Inflammatory macrophage (primary cell): ENCODE data around the gene KIRREL2.
A peak's percentile ranks its signal among the peaks of the same experiment; 100 is the strongest.
"Not testable (repeated sequence)": the region's sequence is repeated elsewhere in the genome, so short reads cannot be mapped to it uniquely, and the experiment has no call there.

Experiments
- DNase-seq, 2 donors: peaks; one replicate each; pipeline ENCODE4 v3.0.0-alpha.2; 2020 to 2022
- total RNA-seq, 18 experiments: gene quantifications; one replicate each; lab custom pipeline; 2026; ENCODE audit warnings: mixed read lengths in 6 of 18, inconsistent platforms in 2 of 18; lab: John Stamatoyannopoulos, UW

The KIRREL2 gene
- total RNA-seq, result 0 to 0.16 (median 0) reads per million in 18 experiments

- DNase-seq, result no peak
Observed at GRCh38 chr19:35856546-35857149, at the start of gene KIRREL2. Gene KIRREL2, plus strand, starts transcription at chr19:35856911. Its CDS starts 209 bp downstream, at chr19:35857120.

- no peak for DNase-seq
Observed at GRCh38 chr19:35807633-35808032, 49.1 kb upstream of the KIRREL2 start.

- DNase-seq, result no peak
Observed at GRCh38 chr19:35811317-35812219, 45.1 kb upstream of the KIRREL2 start.

GRCh38 chr19:35812220-35813042 is 44.3 kb upstream of the KIRREL2 start, which contains the start of gene PRODH2:
Gene PRODH2, minus strand, starts transcription at chr19:35812845. Its CDS starts 40 bp downstream, at chr19:35812805.
- DNase-seq, result no peak

GRCh38 chr19:35813043-35813890 is 43.4 kb upstream of the KIRREL2 start:
- no peak for DNase-seq

GRCh38 chr19:35816262-35816661 is 40.4 kb upstream of the KIRREL2 start:
- no peak for DNase-seq

GRCh38 chr19:35816846-35817245 is 39.9 kb upstream of the KIRREL2 start:
- no peak for DNase-seq

GRCh38 chr19:35818445-35818844 is 38.3 kb upstream of the KIRREL2 start:
- no peak for DNase-seq

- no peak for DNase-seq
Observed at GRCh38 chr19:35822579-35822978, 34.1 kb upstream of the KIRREL2 start.

- no peak for DNase-seq
Observed at GRCh38 chr19:35824150-35824549, 32.6 kb upstream of the KIRREL2 start.

GRCh38 chr19:35828692-35829301 is 27.9 kb upstream of the KIRREL2 start:
- DNase-seq, result peak; percentile 26 to 57

GRCh38 chr19:35830986-35831385 is 25.7 kb upstream of the KIRREL2 start:
- no peak for DNase-seq

- no peak for DNase-seq
Observed at GRCh38 chr19:35832054-35832453, 24.7 kb upstream of the KIRREL2 start.

GRCh38 chr19:35833972-35834371 is 22.7 kb upstream of the KIRREL2 start:
- no peak for DNase-seq

- DNase-seq, result not testable (repeated sequence)
Observed at GRCh38 chr19:35836096-35836495, 20.6 kb upstream of the KIRREL2 start.

GRCh38 chr19:35841961-35842595 is 14.6 kb upstream of the KIRREL2 start:
- no peak for DNase-seq

GRCh38 chr19:35842666-35843272 is 13.9 kb upstream of the KIRREL2 start:
- no peak for DNase-seq

GRCh38 chr19:35843676-35844481 is 12.8 kb upstream of the KIRREL2 start:
- peak; percentile 4 to 6 for DNase-seq

GRCh38 chr19:35844482-35845214 is 12.1 kb upstream of the KIRREL2 start:
- DNase-seq, result no peak
